Transverse colon (tissue), 3 donors: ENCODE results near the gene BMS1.

Experiments
- CTCF ChIP-seq, 5 experiments: fragments of 200-600 bp in 3 of 5; fragments of 450-650 bp in 2 of 5; sonication (generic) in 3 of 5; IDR thresholded peaks; 1 replicate in 2 of 5; 2 replicates in 3 of 5; pipeline ENCODE4 v1.5.1; 2016 to 2017; ENCODE audit warnings: antibody characterized with exemption in 5 of 5, inconsistent platforms in 3 of 5, mild to moderate bottlenecking in 2 of 5, moderate library complexity in 1 of 5
- POLR2A ChIP-seq: fragments of 450-650 bp; IDR thresholded peaks from one replicate; pipeline ENCODE4 v1.6.1; 2016; ENCODE audit warnings: antibody characterized with exemption, mild to moderate bottlenecking, moderate library complexity

GRCh38 chr10:42876945-42877344 is 94.3 kb downstream of the BMS1 start:
- TF ChIP-seq CTCF (IDR thresholded peaks at IDR 0.05) (no peak), POLR2A (no peak)
